CD4-positive, alpha-beta T cell treated with Interferon alpha-2 for 1 hour (primary cell): ENCODE results near the gene GPC4.

Experiments
- DNase-seq, 2 donors: peaks; one replicate each; pipeline ENCODE4 v3.0.0-alpha.2; 2020 to 2022

The GPC4 gene

GRCh38 chrX:133405498-133406185 lies 9.6 kb downstream of the GPC4 start:
- no peak for DNase-seq

- DNase-seq, result no peak
These were observed 11.3 kb downstream of the GPC4 start for GRCh38 chrX:133403984-133404383.

- no peak for DNase-seq
These were observed 12.3 kb downstream of the GPC4 start for GRCh38 chrX:133402830-133403625.

DNA sequence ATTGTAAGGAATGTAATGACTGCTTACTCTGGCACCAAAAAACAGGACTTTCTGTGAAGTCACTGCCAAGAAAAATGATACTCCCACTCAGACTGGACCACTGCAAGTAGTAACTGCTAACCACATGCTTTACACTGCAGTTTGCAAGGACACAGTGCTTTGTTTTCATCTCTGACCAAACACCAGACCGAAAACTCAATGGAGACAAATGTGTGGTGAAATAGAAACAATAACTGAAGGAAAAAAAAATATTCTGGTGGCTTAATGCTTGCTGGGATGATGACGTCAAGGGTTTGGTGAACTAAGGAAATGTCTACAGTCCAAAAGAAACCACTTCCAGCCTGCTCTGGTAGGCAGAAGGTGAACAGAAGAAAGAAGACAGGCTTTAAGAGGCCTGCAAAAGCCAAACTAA lies 13.2 kb downstream of the GPC4 start:
- DNase-seq, result no peak

DNA sequence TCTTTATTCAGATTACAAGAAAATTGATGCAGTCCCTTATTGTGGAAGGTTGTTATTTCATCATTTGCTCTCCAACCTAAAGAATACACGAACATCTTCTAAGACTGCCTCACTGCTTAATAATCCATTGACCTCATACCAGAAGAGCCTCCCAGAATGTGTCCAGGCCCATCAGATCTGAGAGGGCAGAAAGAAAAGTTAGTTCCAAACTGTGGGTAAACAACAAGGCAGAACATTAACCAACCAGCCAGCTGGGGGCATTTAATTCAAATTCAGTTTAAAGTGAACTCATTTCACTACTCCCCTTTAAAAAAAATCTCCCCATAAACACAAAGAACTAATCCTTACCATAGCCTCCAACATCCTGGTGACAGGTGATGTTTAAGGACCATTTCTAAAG lies 13.8 kb downstream of the GPC4 start:
- no peak for DNase-seq

GRCh38 chrX:133399411-133399810 lies 15.9 kb downstream of the GPC4 start:
- DNase-seq, result no peak

DNA sequence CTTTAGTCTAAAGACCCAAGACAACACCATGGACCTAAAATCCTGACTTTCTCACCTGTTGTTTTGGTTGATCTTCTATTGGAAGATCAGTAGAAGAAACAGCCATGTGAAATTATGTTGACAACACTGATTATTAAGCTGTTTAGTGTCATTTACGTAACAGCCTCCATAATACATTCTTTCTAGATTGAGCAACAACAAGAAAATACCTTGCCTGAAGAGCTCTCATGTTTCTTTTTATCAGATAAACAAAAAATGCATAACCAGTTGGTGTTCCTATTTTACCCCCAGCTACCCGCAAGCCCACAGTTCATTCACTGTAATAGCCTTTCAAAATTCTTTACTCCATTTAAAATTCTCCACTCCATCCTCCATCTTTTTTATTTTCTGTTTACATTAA lies 20.5 kb downstream of the GPC4 start:
- no peak for DNase-seq

DNA sequence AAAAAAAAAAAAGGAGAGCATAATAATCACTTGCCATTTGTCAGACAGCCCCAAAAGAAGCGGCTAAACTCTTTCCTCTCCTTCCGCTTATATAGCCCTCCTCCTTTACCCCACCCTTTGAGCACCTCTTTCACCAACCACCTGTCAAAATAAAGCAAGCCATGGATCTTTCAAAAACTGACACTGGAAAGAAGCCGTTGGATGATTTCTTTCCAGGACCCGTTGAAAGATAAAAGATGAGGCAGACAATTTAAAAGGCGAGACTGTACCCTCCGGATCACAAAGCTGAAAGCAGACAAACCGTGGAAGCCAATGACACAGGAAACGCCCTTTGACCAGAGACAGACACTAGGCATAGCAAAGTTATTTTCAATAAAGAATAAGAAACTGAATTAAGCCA lies 22.6 kb downstream of the GPC4 start:
- DNase-seq, result no peak

GRCh38 chrX:133391111-133391510 lies 24.2 kb downstream of the GPC4 start:
- DNase-seq, result no peak

GRCh38 chrX:133390676-133391075 lies 24.6 kb downstream of the GPC4 start:
- no peak for DNase-seq

GRCh38 chrX:133389975-133390374 lies 25.3 kb downstream of the GPC4 start:
- no peak for DNase-seq

DNA sequence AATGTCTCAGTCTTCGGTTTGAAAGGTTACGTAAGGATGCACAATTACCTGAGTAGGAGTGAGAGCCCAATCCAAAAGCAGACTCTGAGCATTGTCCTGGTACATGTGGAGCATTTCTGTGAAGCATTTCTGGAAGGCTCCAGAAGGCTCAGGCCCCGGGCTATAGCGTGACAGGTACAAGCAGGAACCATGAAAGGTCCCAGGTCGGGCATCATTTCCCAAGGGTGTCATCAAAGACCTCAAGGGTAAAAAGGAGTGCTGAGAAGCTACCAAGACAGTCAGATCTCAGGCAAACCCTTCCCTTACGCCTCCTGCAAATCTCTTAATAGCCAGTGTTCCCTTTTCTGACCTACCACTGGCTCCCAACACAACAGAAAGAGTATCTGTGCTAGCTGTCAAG lies 30.8 kb downstream of the GPC4 start:
- no peak for DNase-seq

DNA sequence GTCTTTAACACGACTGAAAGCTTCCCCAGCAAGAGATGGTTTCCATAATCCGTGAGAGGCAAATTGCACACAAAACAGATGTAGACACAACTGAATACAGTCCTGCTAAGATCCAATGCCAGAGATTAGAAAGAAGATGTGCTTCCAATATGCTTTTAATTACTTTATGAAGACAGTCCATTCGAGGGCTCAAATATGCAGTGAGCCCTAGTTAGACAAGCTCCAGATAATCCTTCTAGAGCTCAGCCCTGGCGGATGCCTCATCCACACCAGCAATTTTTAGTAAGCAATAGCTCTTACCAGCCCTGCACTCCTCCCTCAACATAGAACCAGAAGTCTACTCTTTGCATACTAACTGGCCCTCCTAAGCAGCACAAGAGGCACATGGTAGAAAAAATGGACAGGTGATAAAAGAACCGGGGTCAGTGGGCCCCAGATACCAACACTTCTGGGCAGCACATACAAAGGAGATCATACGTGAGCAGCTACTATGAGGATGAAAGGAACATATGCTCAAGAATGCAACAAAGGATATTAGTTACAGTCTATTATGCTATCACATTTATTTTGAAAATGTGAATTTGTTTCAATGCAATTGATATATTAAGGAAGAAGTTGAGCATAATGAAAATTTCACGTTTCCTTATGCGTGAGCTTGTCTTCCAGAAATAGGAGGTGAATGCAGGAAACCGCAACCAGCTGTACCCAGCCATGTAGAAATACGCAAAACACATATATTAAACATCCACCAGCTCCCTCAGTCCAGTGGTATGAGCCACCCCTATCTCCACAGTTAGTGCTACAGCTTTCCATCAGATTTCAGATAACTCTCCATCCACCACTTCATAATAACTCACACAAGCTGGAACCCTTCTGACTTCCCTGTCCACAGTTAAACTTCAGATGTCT lies 34.3 kb downstream of the GPC4 start:
- no peak for DNase-seq

- no peak for DNase-seq
These were observed 38.9 kb downstream of the GPC4 start for GRCh38 chrX:133376422-133376821.

GRCh38 chrX:133375615-133376340 lies 39.5 kb downstream of the GPC4 start:
- no peak for DNase-seq

- DNase-seq, result no peak
These were observed 40.4 kb downstream of the GPC4 start for GRCh38 chrX:133374874-133375387.

DNA sequence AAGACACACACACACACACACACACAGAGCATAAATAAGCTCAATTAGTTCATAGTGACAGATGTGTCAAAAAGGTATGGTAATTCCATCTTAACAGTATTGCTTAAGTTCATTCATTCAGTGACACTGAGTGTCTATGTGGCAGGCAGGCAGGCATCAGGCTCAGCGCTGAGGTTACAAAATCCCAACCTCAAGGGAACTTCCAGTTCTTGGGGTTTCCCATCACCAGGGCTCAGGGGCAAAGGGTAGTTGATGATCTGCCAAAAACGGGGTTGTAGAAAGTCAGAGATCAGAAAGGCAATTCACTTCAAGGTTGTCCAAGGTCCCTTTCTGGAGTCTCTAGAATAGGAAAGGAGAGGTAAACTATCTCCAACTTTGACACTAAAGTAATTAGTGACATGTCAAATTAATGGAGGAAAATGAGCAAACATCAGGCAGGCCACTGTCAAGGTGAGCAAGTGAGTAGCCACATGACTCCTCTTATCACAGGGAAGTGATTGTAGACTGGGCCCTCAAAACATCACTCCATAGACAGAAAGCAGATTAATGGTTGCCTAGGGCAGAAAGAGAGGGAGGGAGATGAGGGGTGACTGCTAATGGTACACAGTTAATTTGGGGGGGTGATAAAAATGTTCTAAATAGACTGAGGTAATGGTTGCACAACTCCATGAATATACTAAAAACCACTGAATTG lies 41.8 kb downstream of the GPC4 start:
- DNase-seq, result no peak

- no peak for DNase-seq
These were observed 44.5 kb downstream of the GPC4 start for GRCh38 chrX:133370696-133371275.

DNA sequence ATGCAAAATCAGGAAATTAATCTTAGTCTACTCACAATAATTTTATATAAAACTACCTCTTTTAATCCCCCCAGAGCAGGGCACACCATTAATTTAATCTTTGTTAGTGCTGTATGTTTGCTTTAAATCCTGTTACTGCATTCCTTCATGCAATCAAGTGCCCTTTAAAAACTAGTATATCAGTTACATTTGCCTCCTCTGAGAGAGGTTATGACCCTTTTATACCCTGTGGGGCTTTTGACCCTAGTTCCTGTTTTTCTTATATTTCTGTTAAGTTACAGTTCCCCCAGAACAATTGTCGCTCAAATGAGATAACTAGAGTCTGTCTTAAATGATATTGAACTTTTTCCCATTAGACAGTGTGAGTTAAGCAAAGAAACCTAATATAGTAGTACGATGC lies 46.2 kb downstream of the GPC4 start:
- DNase-seq, result no peak

- DNase-seq, result no peak
These were observed 48.6 kb downstream of the GPC4 start for GRCh38 chrX:133366735-133367134.

GRCh38 chrX:133365871-133366611 lies 49.2 kb downstream of the GPC4 start:
- no peak for DNase-seq
